ENCODE results near the gene CWC25. TPM values are rescaled to one million over a fixed set of nuclear protein-coding genes. Genes with fewer than 3 reads are reported as not detected.

CWC25 gene
- total and polyA plus RNA-seq, 2 of the 13 experiments (the other 11 are each of a cell fraction or from before 2014, with no cell fraction given), result 15.6 to 22.7 TPM

- TF ChIP-seq PHF8 (CRISPR knock-in tag; IDR thresholded peaks at IDR 0.05), result 0 out of 2 replicates have a peak, but pooled peaks have one; percentile 2
- TF ChIP-seq ZFP36 (IDR thresholded peaks at IDR 0.05; ENCODE audit: borderline replicate concordance, low read depth, low read length, partially characterized antibody), result no peak
- peak; percentile 60; the same call in 1 of the 2 replicates for TF ChIP-seq HNF4G (IDR thresholded peaks at IDR 0.05; ENCODE audit: borderline replicate concordance, low read depth, low read length)
- no peak for TF ChIP-seq HNF4G (CRISPR knock-in tag; IDR thresholded peaks at IDR 0.05; ENCODE audit: borderline replicate concordance, low read depth)
- 0 out of 2 replicates have a peak, but pooled peaks have one; percentile 34 for TF ChIP-seq CHD4 (IDR thresholded peaks at IDR 0.05; ENCODE audit: borderline replicate concordance, low read length)
- TF ChIP-seq SMC3 (IDR thresholded peaks at IDR 0.05; ENCODE audit: low read length), result peak; percentile 23; the same call in 1 of the 2 replicates
- peak; percentile 67 for TF ChIP-seq STAG1 (CRISPR knock-in tag; IDR thresholded peaks at IDR 0.05)
- no peak for TF ChIP-seq ZNF407 (CRISPR knock-in tag; IDR thresholded peaks at IDR 0.05; ENCODE audit: not compliant biosample characterization)
- 0 out of 2 replicates have a peak, but pooled peaks have one; percentile 38 for TF ChIP-seq ZNF280B (CRISPR knock-in tag; IDR thresholded peaks at IDR 0.05; ENCODE audit: borderline replicate concordance)
Observed at GRCh38 chr17:38761612-38762011, 63.5 kb downstream of the CWC25 start (continued).

Measured in HepG2 (cell line).